Measurements from ENCODE around the gene ACSL5. TPM values are rescaled to one million over a fixed set of nuclear protein-coding genes. Genes with fewer than 3 reads are reported as not detected.
"Not testable (repeated sequence)": the region's sequence is repeated elsewhere in the genome, so short reads cannot be mapped to it uniquely, and the experiment has no call there.

Gene ACSL5
- total and polyA plus RNA-seq, 2 of the 8 experiments (the other 6 are each of a cell fraction or from before 2014, with no cell fraction given) = not detected

DNA sequence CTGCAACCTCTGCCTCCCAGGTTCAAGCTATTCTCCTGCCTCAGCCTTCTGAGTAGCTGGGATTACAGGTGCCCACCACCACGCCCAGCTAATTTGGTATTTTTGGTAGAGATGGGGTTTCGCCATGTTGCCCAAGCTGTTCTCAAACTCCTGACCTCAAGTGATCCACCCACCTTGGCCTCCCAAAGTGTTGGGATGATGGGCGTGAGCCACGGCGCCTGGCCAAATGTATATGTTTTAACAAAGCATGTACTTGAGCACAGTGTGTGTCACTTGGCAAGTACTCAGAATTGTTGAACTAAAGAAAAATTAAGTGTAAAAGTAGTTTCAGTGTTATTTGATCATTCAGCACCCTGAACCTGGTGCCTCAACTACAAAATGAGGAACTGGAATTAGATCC is 90.2 kb downstream of the ACSL5 start:
- H4K8ac ChIP-seq (ENCODE audit: extremely low read depth, insufficient read depth, low read length); H3K79me1 ChIP-seq (ENCODE audit: low read depth, low read length); H3K14ac ChIP-seq (ENCODE audit: insufficient read length); H3K23ac ChIP-seq (ENCODE audit: insufficient read length); FAIRE-seq; H3K27ac ChIP-seq (ENCODE audit: low read depth, low read length); H3K23me2 ChIP-seq (ENCODE audit: low read depth, low read length); H2BK15ac ChIP-seq (ENCODE audit: low read length); H3K9ac ChIP-seq (replicated peaks in 1 of 4; ENCODE audit: extremely low read depth in 1 of 4, low read depth in 3 of 4, low read length in 3 of 4); H2AK5ac ChIP-seq (ENCODE audit: low read depth, low read length); H3K4me3 ChIP-seq (ENCODE audit: extremely low read depth in 1 of 4, insufficient read depth in 2 of 4, low read depth in 3 of 4, low read length in 4 of 4); H3K56ac ChIP-seq (replicated peaks; ENCODE audit: insufficient read length, low read depth, low read length); H2BK20ac ChIP-seq (ENCODE audit: low read length); H2BK5ac ChIP-seq (ENCODE audit: low read depth, low read length); H3K27me3 ChIP-seq (replicated peaks in 1 of 4; ENCODE audit: control insufficient read depth in 3 of 4, extremely low read depth in 1 of 4, insufficient read depth in 3 of 4, low read length in 3 of 4); H3K4me2 ChIP-seq (ENCODE audit: insufficient read depth in 1 of 2, low read depth in 2 of 2, low read length in 2 of 2); H3K79me2 ChIP-seq (ENCODE audit: control insufficient read depth in 1 of 2, insufficient read depth in 2 of 2, low read length in 2 of 2); H3K4ac ChIP-seq (replicated peaks; ENCODE audit: insufficient read length, low read depth, low read length); H2AFZ ChIP-seq (ENCODE audit: low read length); H2BK12ac ChIP-seq (ENCODE audit: low read depth, low read length); H4K20me1 ChIP-seq (replicated peaks in 1 of 2; ENCODE audit: control insufficient read depth in 1 of 2, insufficient read depth in 2 of 2, low read length in 2 of 2); H3K4me1 ChIP-seq (replicated peaks in 1 of 4; ENCODE audit: control insufficient read depth in 3 of 4, insufficient read depth in 4 of 4, low read length in 3 of 4); DNase-seq (ENCODE audit: low read depth in 1 of 2, low spot score in 2 of 2); H2BK120ac ChIP-seq (replicated peaks; ENCODE audit: low read depth, low read length); H3K18ac ChIP-seq (ENCODE audit: extremely low read depth, low read length); H3K9me3 ChIP-seq (ENCODE audit: insufficient read depth in 2 of 2, low read depth in 1 of 2, low read length in 1 of 2); H4K5ac ChIP-seq (ENCODE audit: insufficient read length, low read depth, low read length); H4K91ac ChIP-seq (replicated peaks; ENCODE audit: insufficient read length, low read length): not testable (repeated sequence)
- ChIA-PET POLR2A (ENCODE audit: partially characterized antibody) (interaction anchor here (1.6 kb wide), 1 partner anchor 17 kb away, joined by 5 read pairs; the partner anchor contains the start of genes VTI1A and ZDHHC6), CTCF (ENCODE audit: partially characterized antibody) (interaction anchor here (0.6 to 2.1 kb wide), 8 partner anchors 8 to 679 kb away, joined by 3 to 8 read pairs (median 3); no protein-coding TSS in a partner anchor)
- WGBS, 2 experiments (ENCODE audit: extremely low coverage in 1 of 2, insufficient coverage in 1 of 2, insufficient read length in 1 of 2, insufficient replicate concordance in 2 of 2, low coverage in 1 of 2, low lambda C conversion rate in 2 of 2, missing lambda C conversion rate in 1 of 2) = 99% methylated on average over 5 of the region's 5 CpGs; no CpG with 5 or more reads in 1 of the 2 experiments
- H3K36me3 ChIP-seq (ENCODE audit: control insufficient read depth in 2 of 4, insufficient read depth in 4 of 4, low read length in 3 of 4) = peaks cover 0 to 23% (median 11%) of the 10 kb centered on the region in 4 experiments; a peak in 4 of 8 replicates
